Measurements from ENCODE around the gene FOXK2.

FOXK2 gene

DNA sequence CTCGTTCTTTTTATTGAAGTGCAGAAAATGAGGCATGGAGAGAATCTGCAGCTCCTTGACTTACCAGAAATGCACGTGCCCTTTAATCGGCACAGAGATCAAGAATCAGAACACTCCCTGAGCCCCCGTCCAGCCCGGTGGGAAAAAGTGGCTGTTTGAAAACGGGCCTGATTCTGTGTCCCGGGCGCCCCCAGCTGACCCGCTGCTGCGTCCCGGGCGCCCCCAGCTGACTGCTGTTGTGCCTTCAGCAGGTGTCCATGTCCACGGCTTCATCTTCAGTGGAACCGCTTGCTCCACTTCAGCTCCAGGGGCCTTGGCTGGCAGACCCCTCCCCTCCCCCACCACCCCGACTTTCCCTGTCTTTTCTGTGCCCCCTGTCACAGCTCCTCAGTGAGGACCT lies 47.8 kb downstream of the FOXK2 start:
- peaks cover 15% of the 10 kb centered on the region; the same call in 1 of the 2 replicates for H3K36me3 ChIP-seq (ENCODE audit: insufficient read depth)

GRCh38 chr17:82568997-82569393 lies 49.5 kb downstream of the FOXK2 start:
- Histone ChIP-seq H3K36me3 (ENCODE audit: insufficient read depth) (peaks cover 20% of the 10 kb centered on the region; the same call in 1 of the 2 replicates), H4K20me1 (ENCODE audit: insufficient read depth) (peaks cover 3% of the 10 kb centered on the region), H3K4me3 (IDR thresholded peaks at IDR 0.05; ENCODE audit: insufficient read depth, low read depth, low read length) (no peak overlapping the region)

More for the DNA sequence above, 47.8 kb downstream of the FOXK2 start:
- no peak overlapping the region for H2AFZ ChIP-seq (ENCODE audit: low read depth)
- no peak overlapping the region for H3K4me2 ChIP-seq
- no peak overlapping the region for H3K4me3 ChIP-seq (IDR thresholded peaks at IDR 0.05; ENCODE audit: insufficient read depth, low read depth, low read length)
- H3K27ac ChIP-seq = no peak overlapping the region
- no peak overlapping the region for H3K9ac ChIP-seq
- no peaks in the 10 kb centered on the region for H3K27me3 ChIP-seq (ENCODE audit: insufficient read depth, low read depth)
- H3K4me1 ChIP-seq (ENCODE audit: low read depth, poor library complexity, severe bottlenecking) = no peaks in the 10 kb centered on the region
- H4K20me1 ChIP-seq (ENCODE audit: insufficient read depth) = peaks cover 12% of the 10 kb centered on the region
- peaks cover 44% of the 10 kb centered on the region; the same call in 1 of the 2 replicates for H3K79me2 ChIP-seq (ENCODE audit: insufficient read depth, low read depth)
- TF ChIP-seq CTCF (conservative IDR thresholded peaks at IDR 0.05; ENCODE audit: low read depth, low read length) = no peak

DNA sequence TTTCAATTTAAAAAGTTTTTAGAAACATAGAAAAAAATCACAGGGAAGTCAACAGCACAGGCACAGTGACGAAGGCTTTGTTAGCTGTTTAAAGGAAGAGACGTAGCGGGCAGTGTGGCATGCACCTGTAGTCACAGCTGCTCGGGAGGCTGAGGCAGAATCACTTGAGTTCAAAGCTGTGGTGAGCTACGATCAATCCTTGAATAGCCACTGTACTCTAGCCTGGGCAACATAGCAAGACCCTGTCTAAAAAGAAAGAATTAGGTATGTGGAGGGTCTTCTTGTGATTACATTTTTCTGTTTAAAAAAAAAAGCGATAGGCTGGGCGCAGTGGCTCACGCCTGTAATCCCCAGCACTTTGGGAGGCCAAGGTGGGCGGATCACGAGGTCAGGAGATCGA lies 50.1 kb downstream of the FOXK2 start:
- Histone ChIP-seq H3K79me2 (ENCODE audit: insufficient read depth, low read depth) (peaks cover 22% of the 10 kb centered on the region; the same call in 1 of the 2 replicates), H4K20me1 (ENCODE audit: insufficient read depth) (peaks cover 3% of the 10 kb centered on the region), H3K9ac (no peak overlapping the region), H3K4me2 (no peak overlapping the region), H3K4me1 (ENCODE audit: low read depth, poor library complexity, severe bottlenecking) (no peaks in the 10 kb centered on the region), H2AFZ (ENCODE audit: low read depth) (no peak overlapping the region), H3K27ac (no peak overlapping the region), H3K36me3 (ENCODE audit: insufficient read depth) (peaks cover 19% of the 10 kb centered on the region; the same call in 1 of the 2 replicates), H3K4me3 (IDR thresholded peaks at IDR 0.05; ENCODE audit: insufficient read depth, low read depth, low read length) (no peak overlapping the region), H3K27me3 (ENCODE audit: insufficient read depth, low read depth) (no peaks in the 10 kb centered on the region)
- TF ChIP-seq CTCF (conservative IDR thresholded peaks at IDR 0.05; ENCODE audit: low read depth, low read length) = no peak

More at GRCh38 chr17:82568997-82569393, 49.5 kb downstream of the FOXK2 start:
- no peaks in the 10 kb centered on the region for H3K4me1 ChIP-seq (ENCODE audit: low read depth, poor library complexity, severe bottlenecking)
- no peak overlapping the region for H3K4me2 ChIP-seq
- no peak for TF ChIP-seq CTCF (conservative IDR thresholded peaks at IDR 0.05; ENCODE audit: low read depth, low read length)
- H2AFZ ChIP-seq (ENCODE audit: low read depth) = no peak overlapping the region
- no peaks in the 10 kb centered on the region for H3K27me3 ChIP-seq (ENCODE audit: insufficient read depth, low read depth)
- no peak overlapping the region for H3K27ac ChIP-seq
- H3K79me2 ChIP-seq (ENCODE audit: insufficient read depth, low read depth) = peaks cover 28% of the 10 kb centered on the region; the same call in 1 of the 2 replicates
- H3K9ac ChIP-seq = no peak overlapping the region

DNA sequence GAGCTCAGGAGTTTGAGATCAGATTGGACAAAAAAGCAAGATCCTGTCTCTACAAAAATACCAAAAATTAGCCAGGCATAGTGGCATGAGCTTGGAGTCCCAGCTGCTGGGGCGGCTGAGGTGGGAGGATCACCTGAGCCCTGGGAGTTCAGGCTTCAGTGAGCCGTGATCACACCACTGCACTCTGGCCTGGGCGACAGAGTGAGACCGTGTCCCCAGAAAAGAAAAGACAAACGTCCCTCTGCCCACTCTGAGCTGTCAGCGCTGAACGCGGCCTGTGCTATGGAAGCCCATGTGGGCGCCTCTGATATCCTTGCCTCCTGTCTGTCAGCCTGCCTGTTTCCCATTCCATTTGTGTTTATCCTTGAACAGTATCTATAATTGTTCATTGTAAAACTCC lies 50.7 kb downstream of the FOXK2 start:
- Histone ChIP-seq H3K9ac (no peak overlapping the region), H3K36me3 (ENCODE audit: insufficient read depth) (peaks cover 13% of the 10 kb centered on the region; the same call in 1 of the 2 replicates), H3K4me1 (ENCODE audit: low read depth, poor library complexity, severe bottlenecking) (no peaks in the 10 kb centered on the region), H3K27ac (no peak overlapping the region), H3K4me3 (IDR thresholded peaks at IDR 0.05; ENCODE audit: insufficient read depth, low read depth, low read length) (no peak overlapping the region), H4K20me1 (ENCODE audit: insufficient read depth) (peaks cover 3% of the 10 kb centered on the region; the same call in 1 of the 2 replicates), H3K27me3 (ENCODE audit: insufficient read depth, low read depth) (no peaks in the 10 kb centered on the region), H3K4me2 (no peak overlapping the region), H3K79me2 (ENCODE audit: insufficient read depth, low read depth) (peaks cover 16% of the 10 kb centered on the region; the same call in 1 of the 2 replicates), H2AFZ (ENCODE audit: low read depth) (no peak overlapping the region)
- no peak for TF ChIP-seq CTCF (conservative IDR thresholded peaks at IDR 0.05; ENCODE audit: low read depth, low read length)

All from KMS-11 (cell line).